ENCODE data around the gene VWCE. TPM values are rescaled to one million over a fixed set of nuclear protein-coding genes. Genes with fewer than 3 reads are reported as not detected.

VWCE gene
- total and polyA plus RNA-seq, 5 donors from 2014 or later: 0.94 TPM; not detected in 4

DNA sequence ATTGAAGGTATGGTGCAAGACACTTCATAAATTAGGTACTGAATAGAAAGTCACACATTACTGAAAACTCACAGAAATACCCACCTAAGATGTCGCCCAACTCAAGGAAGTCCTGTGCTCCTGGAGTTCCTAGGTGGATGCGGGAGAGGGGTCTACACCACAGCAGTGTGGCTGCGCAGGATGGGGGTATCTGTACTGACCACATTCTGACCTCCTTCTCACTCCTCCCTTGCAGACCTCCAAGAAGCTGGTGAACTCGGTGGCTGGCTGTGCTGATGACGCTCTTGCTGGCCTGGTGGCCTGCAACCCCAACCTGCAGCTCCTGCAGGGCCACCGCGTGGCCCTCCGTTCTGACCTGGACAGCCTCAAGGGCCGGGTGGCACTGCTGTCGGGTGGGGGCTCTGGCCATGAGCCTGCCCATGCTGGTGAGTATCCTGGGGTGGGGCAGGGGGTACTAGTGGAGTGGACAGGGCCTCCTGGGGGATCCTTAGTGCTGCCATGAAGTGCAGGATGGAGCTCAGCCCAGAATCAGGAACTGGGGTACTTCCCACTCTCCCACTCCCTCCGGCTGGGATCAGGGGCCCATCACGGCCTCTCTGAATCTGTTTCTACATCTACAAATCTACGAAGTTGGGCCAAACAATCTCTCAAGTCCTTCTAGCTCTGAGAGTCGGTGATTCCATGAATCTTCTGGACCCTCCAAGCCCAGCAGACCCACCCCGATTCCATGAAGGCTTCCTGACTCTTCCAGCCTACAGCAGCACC is 42.8 kb upstream of the VWCE start:
- ATAC-seq (ENCODE audit: low read depth in 2 of 2): no peak

DNA sequence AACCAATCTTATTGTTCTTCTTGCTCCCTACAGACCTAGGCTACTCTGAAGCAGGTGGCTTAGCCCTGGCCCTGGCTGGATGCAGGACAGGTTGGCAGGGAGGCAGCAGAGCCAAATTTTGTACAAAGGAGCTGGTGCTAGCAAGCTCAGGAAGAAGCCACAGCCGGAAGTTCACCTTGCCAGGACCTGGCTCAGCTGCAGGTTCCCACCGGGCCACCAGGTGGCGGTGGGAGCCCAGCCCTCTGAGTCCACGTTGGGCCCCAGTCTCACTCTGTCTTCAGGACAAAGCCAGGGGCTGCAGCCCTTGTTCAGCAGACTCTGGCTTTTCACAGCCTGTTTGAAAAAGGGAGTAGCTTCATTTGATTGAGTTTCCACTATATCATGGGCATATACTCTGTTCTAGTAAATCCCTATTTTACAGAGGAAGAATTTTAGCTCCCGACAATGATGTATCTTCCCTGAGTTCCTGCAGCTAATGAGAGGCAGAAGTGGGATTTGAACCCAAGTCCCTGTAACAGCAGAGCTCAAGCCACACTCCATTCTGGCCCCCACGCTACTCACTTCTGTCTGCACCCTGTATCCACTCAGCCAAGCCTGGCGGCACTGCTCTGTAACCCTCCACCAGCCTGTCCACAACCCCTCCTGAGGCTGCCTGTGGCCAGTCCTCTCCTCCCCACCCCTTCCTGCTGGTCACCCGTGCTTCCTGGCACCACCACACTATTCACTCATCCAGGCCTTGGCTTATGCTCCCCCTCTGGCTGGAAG is 41.2 kb upstream of the VWCE start:
- H3K27ac Mint-ChIP-seq: peak overlapping the region; percentile 80 to 94 (median 82)
- H3K4me3 Mint-ChIP-seq: peak overlapping the region in 3 of 4 donors; percentile 24 to 79 (median 78)
- peak; percentile 57 to 62 for ATAC-seq (ENCODE audit: low read depth in 2 of 2)

More for the DNA sequence above, 42.8 kb upstream of the VWCE start:
- H3K27me3 ChIP-seq (ENCODE audit: control insufficient read depth, insufficient read depth, low read length): no peaks in the 10 kb centered on the region
- H3K4me3 Mint-ChIP-seq: no peak overlapping the region
- DNase-seq: no peak
- peaks cover 20% of the 10 kb centered on the region for H3K36me3 Mint-ChIP-seq
- H3K27ac ChIP-seq (ENCODE audit: insufficient read depth, low read length, poor library complexity, severe bottlenecking): no peak overlapping the region
- no peaks in the 10 kb centered on the region for H3K9me3 ChIP-seq (ENCODE audit: control insufficient read depth in 2 of 2, low read length in 2 of 2)
- H3K27me3 Mint-ChIP-seq: no peaks in the 10 kb centered on the region
- no peak overlapping the region for H3K27ac Mint-ChIP-seq
- peaks cover 12% of the 10 kb centered on the region for H3K4me1 ChIP-seq (ENCODE audit: control insufficient read depth, insufficient read depth, low read length, poor library complexity, severe bottlenecking)
- no peaks in the 10 kb centered on the region for H3K9me3 Mint-ChIP-seq
- no peak overlapping the region for H3K4me3 ChIP-seq (ENCODE audit: low read depth, low read length)
- H3K36me3 ChIP-seq (ENCODE audit: control insufficient read depth, insufficient read depth, low read length): peaks cover 4% of the 10 kb centered on the region
- H3K4me1 Mint-ChIP-seq: peaks cover 0 to 32% (median 13%) of the 10 kb centered on the region in 4 donors

DNA sequence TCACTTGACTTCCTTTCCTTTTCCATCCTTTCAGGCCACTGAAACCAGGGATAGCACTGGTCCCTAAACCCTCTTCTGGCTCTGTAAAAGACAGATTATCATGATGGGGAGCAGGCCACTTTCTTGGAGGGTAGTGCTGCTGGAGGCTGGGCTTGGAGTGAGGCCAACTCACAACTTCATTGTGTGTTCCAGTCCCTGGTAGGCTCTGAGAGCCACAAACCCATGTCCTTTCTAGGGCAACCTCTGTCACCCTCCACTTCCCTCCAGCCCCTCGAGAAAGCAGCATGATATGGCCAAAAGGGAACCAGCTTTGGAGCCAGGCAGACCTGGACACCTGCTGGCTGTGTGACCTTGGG is 40.2 kb upstream of the VWCE start:
- DNase-seq (no peak), ATAC-seq (ENCODE audit: low read depth in 2 of 2) (no peak)
- H3K36me3 Mint-ChIP-seq: peaks cover 10% of the 10 kb centered on the region
- Histone ChIP-seq H3K27ac (ENCODE audit: insufficient read depth, low read length, poor library complexity, severe bottlenecking) (peak overlapping the region; percentile 70), H3K4me3 (ENCODE audit: low read depth, low read length) (no peak overlapping the region), H3K9me3 (ENCODE audit: control insufficient read depth in 2 of 2, low read length in 2 of 2) (no peaks in the 10 kb centered on the region), H3K36me3 (ENCODE audit: control insufficient read depth, insufficient read depth, low read length) (peaks cover 2% of the 10 kb centered on the region), H3K4me1 (ENCODE audit: control insufficient read depth, insufficient read depth, low read length, poor library complexity, severe bottlenecking) (peaks cover 32% of the 10 kb centered on the region), H3K27me3 (ENCODE audit: control insufficient read depth, insufficient read depth, low read length) (no peaks in the 10 kb centered on the region)
- H3K27ac Mint-ChIP-seq: peak overlapping the region in 2 of 3 donors; percentile 58 to 94
- no peaks in the 10 kb centered on the region for H3K9me3 Mint-ChIP-seq
- H3K27me3 Mint-ChIP-seq: no peaks in the 10 kb centered on the region
- H3K4me1 Mint-ChIP-seq: peaks cover 10 to 57% (median 33%) of the 10 kb centered on the region in 4 donors
- H3K4me3 Mint-ChIP-seq: peak overlapping the region in 2 of 4 donors; percentile 27 to 52

More for the DNA sequence above, 41.2 kb upstream of the VWCE start:
- Mint-ChIP-seq H3K27me3 (no peaks in the 10 kb centered on the region), H3K4me1 (peaks cover 9 to 47% (median 26%) of the 10 kb centered on the region in 4 donors), H3K36me3 (peaks cover 15% of the 10 kb centered on the region), H3K9me3 (no peaks in the 10 kb centered on the region)
- peaks cover 27% of the 10 kb centered on the region for H3K4me1 ChIP-seq (ENCODE audit: control insufficient read depth, insufficient read depth, low read length, poor library complexity, severe bottlenecking)
- H3K9me3 ChIP-seq (ENCODE audit: control insufficient read depth in 2 of 2, low read length in 2 of 2): no peaks in the 10 kb centered on the region
- H3K27ac ChIP-seq (ENCODE audit: insufficient read depth, low read length, poor library complexity, severe bottlenecking): peak overlapping the region; percentile 70
- H3K36me3 ChIP-seq (ENCODE audit: control insufficient read depth, insufficient read depth, low read length): peaks cover 4% of the 10 kb centered on the region
- no peaks in the 10 kb centered on the region for H3K27me3 ChIP-seq (ENCODE audit: control insufficient read depth, insufficient read depth, low read length)
- peak; percentile 69 to 92 (median 85) for DNase-seq
- H3K4me3 ChIP-seq (ENCODE audit: low read depth, low read length): no peak overlapping the region

DNA sequence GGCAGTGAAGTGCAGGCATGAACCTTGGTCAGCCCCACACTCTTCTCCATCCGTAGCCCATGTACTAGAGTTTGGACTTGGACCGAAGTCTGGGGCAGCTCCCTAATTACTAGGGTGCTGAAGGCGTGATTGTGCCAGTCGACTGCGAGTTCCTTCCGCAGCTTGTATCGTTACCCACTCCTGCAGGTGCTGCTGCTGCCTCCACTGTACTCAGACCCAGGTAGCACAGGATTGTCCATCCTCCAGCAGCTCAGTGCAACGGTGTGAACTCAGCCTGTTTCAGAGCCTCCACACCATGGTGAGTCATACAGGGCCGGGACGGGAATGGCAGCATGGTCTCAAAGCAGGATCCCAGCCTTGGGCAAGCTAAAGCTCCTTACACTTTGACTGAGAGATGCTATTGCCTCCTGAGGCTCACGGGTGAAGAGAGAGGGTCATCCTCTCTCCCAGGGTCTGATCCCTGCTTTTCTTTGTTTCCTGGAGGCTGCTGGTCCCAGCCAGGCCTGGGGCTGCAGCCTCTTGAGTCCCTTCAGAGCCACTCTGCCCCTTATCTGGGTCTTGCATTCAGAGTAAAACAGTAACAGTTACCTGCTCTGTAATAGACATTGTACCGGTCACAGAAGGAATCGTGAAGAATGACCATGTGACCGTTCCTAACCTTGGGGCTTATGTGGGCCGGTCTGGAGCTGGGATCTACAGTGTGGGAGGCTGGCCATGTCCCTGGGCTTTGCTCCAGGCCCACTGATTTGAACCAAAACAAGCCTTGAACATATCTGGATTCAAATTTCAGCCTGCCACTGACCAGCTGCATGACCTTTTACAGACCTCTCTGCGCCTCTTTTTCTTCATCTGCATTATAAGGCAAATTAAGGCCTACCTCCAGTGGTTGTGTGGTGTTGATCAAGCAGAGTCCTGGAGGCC is 39.6 kb upstream of the VWCE start:
- H3K4me1 Mint-ChIP-seq: peaks cover 17 to 63% (median 39%) of the 10 kb centered on the region in 4 donors
- no peaks in the 10 kb centered on the region for H3K9me3 Mint-ChIP-seq
- no peak for ATAC-seq (ENCODE audit: low read depth in 2 of 2)
- peak overlapping the region; percentile 97 to 98 (median 98) for H3K27ac Mint-ChIP-seq
- H3K9me3 ChIP-seq (ENCODE audit: control insufficient read depth in 2 of 2, low read length in 2 of 2): no peaks in the 10 kb centered on the region
- H3K4me1 ChIP-seq (ENCODE audit: control insufficient read depth, insufficient read depth, low read length, poor library complexity, severe bottlenecking): peaks cover 32% of the 10 kb centered on the region
- H3K27ac ChIP-seq (ENCODE audit: insufficient read depth, low read length, poor library complexity, severe bottlenecking): no peak overlapping the region
- H3K36me3 Mint-ChIP-seq: peaks cover 15% of the 10 kb centered on the region
- DNase-seq: no peak
- peaks cover 5% of the 10 kb centered on the region for H3K36me3 ChIP-seq (ENCODE audit: control insufficient read depth, insufficient read depth, low read length)
- H3K4me3 Mint-ChIP-seq: peak overlapping the region; percentile 32 to 98 (median 92)
- no peak overlapping the region for H3K4me3 ChIP-seq (ENCODE audit: low read depth, low read length)
- H3K27me3 Mint-ChIP-seq: no peaks in the 10 kb centered on the region
- H3K27me3 ChIP-seq (ENCODE audit: control insufficient read depth, insufficient read depth, low read length): no peaks in the 10 kb centered on the region

DNA sequence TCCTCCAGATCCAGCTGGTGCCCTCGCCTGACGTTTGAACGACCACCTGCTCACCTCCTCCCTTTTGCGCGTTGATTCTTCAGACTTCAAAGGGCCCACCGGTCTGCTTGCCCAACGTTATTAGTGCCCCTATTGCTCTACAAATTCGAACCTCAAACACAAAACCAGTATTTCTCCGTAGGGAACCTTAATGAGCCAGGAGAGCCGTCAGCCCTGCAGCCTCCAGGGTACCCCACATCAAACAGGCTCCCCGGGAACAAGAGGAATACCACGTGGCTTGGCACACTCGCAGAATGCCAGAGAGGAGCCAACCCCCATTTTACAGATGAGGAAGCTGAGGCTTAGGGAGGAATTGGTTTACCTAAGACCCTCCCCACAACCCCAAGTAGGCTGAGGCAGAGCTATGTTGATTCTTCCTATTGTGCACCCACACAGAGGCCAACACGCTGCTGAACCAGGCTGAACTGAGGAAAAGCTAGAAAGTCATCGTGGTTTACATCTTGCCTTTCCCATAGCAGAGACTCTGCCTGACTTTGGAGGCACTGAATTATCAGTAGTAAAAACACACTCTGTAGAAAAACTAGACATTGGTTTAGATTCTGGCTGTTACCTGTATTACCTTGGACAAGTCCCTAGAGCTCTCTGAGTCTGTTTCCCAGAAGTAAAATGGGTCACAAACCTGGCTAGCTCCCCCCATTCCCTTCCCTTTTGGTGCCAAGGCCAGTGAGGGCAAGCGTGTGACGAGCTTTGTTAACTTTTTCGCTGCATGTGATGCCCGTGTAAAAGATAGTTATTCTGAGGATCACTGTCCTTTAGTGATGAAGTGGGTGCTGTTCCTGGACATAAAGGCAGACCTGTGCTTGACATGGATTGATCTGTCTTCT is 38.7 kb upstream of the VWCE start:
- Mint-ChIP-seq H3K9me3 (no peaks in the 10 kb centered on the region), H3K27ac (peak overlapping the region; percentile 97 to 98 (median 98)), H3K27me3 (no peaks in the 10 kb centered on the region), H3K4me3 (peak overlapping the region; percentile 89 to 98 (median 96)), H3K4me1 (peaks cover 23 to 72% (median 47%) of the 10 kb centered on the region in 4 donors), H3K36me3 (peaks cover 19% of the 10 kb centered on the region)
- no peaks in the 10 kb centered on the region for H3K9me3 ChIP-seq (ENCODE audit: control insufficient read depth in 2 of 2, low read length in 2 of 2)
- H3K27me3 ChIP-seq (ENCODE audit: control insufficient read depth, insufficient read depth, low read length): no peaks in the 10 kb centered on the region
- H3K27ac ChIP-seq (ENCODE audit: insufficient read depth, low read length, poor library complexity, severe bottlenecking): peak overlapping the region; percentile 87
- DNase-seq: no peak
- H3K4me1 ChIP-seq (ENCODE audit: control insufficient read depth, insufficient read depth, low read length, poor library complexity, severe bottlenecking): peaks cover 32% of the 10 kb centered on the region
- no peak for ATAC-seq (ENCODE audit: low read depth in 2 of 2)
- H3K36me3 ChIP-seq (ENCODE audit: control insufficient read depth, insufficient read depth, low read length): peaks cover 14% of the 10 kb centered on the region
- peak overlapping the region; percentile 83 for H3K4me3 ChIP-seq (ENCODE audit: low read depth, low read length)

DNA sequence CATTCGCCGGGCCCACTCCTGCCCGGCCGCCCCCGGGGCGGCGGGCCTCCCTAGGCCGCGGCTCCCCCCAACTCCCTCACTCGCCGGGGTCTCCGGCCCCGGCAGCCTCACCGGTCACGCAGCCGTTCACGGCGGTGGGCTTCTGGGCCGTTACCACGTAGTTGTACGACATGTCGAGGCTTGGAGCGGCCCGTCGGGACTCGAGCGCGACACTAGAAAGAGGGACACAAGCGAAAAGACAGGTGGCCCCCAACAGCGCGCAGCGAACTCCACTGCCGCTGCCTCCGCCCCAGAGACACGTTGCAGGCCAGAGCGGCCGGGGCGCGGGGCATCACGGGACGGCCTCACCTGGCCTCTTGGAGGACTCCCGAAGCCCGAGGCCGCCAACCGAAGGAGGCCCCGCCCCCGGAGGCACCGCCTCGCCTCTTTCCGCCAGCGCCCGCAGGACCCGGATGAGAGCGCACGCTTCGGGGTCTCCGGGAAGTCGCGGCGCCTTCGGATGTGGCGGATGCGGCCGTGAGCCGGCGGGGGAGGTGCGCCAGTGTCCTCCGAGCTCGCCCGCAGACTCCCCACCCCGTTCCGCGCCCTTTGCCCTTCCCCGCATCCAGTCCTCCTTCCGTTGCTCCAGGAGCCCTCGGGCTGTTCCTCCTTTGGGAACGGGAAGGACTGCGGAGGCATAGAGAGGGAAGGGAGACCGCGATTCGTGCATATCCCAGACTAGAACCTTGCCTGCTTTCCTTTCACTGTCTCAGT is 37.9 kb upstream of the VWCE start, which contains the start of the genes DDB1 and TKFC:
TSS of gene DDB1 (minus strand) at position 309 of the 753 bp plus-strand sequence. CDS start at position 172, 137 bp downstream.
TSS of gene TKFC (plus strand) at position 432 of the 753 bp plus-strand sequence. CDS start 1,501 bp downstream, outside the sequence.
- no peaks in the 10 kb centered on the region for H3K27me3 ChIP-seq (ENCODE audit: control insufficient read depth, insufficient read depth, low read length)
- DNase-seq (peak; percentile 96 to 98 (median 98)), ATAC-seq (ENCODE audit: low read depth in 2 of 2) (peak; percentile 93 to 95)
- peaks cover 32% of the 10 kb centered on the region for H3K4me1 ChIP-seq (ENCODE audit: control insufficient read depth, insufficient read depth, low read length, poor library complexity, severe bottlenecking)
- H3K4me3 ChIP-seq (ENCODE audit: low read depth, low read length): peak within 1 kb of the TSS; percentile 85
- Mint-ChIP-seq H3K36me3 (peaks cover 18% of the 10 kb centered on the region), H3K9me3 (no peaks in the 10 kb centered on the region), H3K27me3 (no peaks in the 10 kb centered on the region), H3K27ac (peak within 1 kb of the TSS; percentile 97 to 98 (median 98)), H3K4me1 (peaks cover 27 to 77% (median 52%) of the 10 kb centered on the region in 4 donors), H3K4me3 (peak within 1 kb of the TSS; percentile 89 to 98 (median 96))
- peak within 1 kb of the TSS; percentile 87 for H3K27ac ChIP-seq (ENCODE audit: insufficient read depth, low read length, poor library complexity, severe bottlenecking)
- H3K9me3 ChIP-seq (ENCODE audit: control insufficient read depth in 2 of 2, low read length in 2 of 2): no peaks in the 10 kb centered on the region
- H3K36me3 ChIP-seq (ENCODE audit: control insufficient read depth, insufficient read depth, low read length): peaks cover 20% of the 10 kb centered on the region
